Smooth muscle cell (in vitro differentiated cells): ENCODE data around the gene SUSD3. TPM values are rescaled to one million over a fixed set of nuclear protein-coding genes. Genes with fewer than 3 reads are reported as not detected.

Source experiments
- DNase-seq: peaks from one replicate; lab custom pipeline; 2025; ENCODE audit not compliant: unreplicated experiment; lab: John Stamatoyannopoulos, UW
- H2AFZ ChIP-seq: fragments of 200-600 bp; sonication (generic); 2 replicates; pipeline ENCODE4 v1.6.0; 2016; ENCODE audit warnings: antibody characterized with exemption, low read depth, mild to moderate bottlenecking
- H3F3A ChIP-seq: fragments of 200-600 bp; sonication (generic); 2 replicates; pipeline ENCODE4 v1.6.0; 2017; ENCODE audit warnings: antibody characterized with exemption, low read depth
- H3K27ac ChIP-seq: fragments of 200-600 bp; sonication (generic); 2 replicates; pipeline ENCODE4 v1.5.1; 2016; ENCODE audit warnings: low read depth, mild to moderate bottlenecking
- H3K27me3 ChIP-seq: fragments of 200-600 bp; sonication (generic); 2 replicates; pipeline ENCODE4 v1.6.1; 2016; ENCODE audit warnings: low read depth, mild to moderate bottlenecking
- H3K36me3 ChIP-seq: fragments of 200-600 bp; sonication (generic); 2 replicates; pipeline ENCODE4 v1.5.1; 2016; ENCODE audit warnings: low read depth
- H3K4me1 ChIP-seq: fragments of 200-600 bp; sonication (generic); 2 replicates; pipeline ENCODE4 v1.5.1; 2016; ENCODE audit warnings: low read depth
- H3K4me2 ChIP-seq: fragments of 200-600 bp; sonication (generic); 2 replicates; pipeline ENCODE4 v1.6.0; 2016; ENCODE audit warnings: mild to moderate bottlenecking
- H3K4me3 ChIP-seq: fragments of 200-600 bp; sonication (generic); 2 replicates; pipeline ENCODE4 v1.5.1; 2016; ENCODE audit warnings: mild to moderate bottlenecking
- H3K79me2 ChIP-seq: fragments of 200-600 bp; sonication (generic); 2 replicates; pipeline ENCODE4 v1.6.0; 2016; ENCODE audit warnings: low read depth, mild to moderate bottlenecking
- H3K9ac ChIP-seq: fragments of 200-600 bp; sonication (generic); 2 replicates; pipeline ENCODE4 v1.6.0; 2016; ENCODE audit warnings: low read depth
- H3K9me3 ChIP-seq: fragments of 200-600 bp; sonication (generic); replicated peaks from 2 replicates; pipeline ENCODE4 v1.5.1; 2016; ENCODE audit warnings: low read depth
- H4K20me1 ChIP-seq: fragments of 200-600 bp; sonication (generic); 2 replicates; pipeline ENCODE4 v1.6.0; 2016; ENCODE audit warnings: low read depth
- CTCF ChIP-seq: fragments of 200-600 bp; sonication (generic); IDR thresholded peaks from 2 replicates; pipeline ENCODE4 v1.5.1; 2017; ENCODE audit warnings: borderline replicate concordance, mild to moderate bottlenecking, antibody characterized with exemption; ENCODE audit not compliant: insufficient read depth, poor library complexity, severe bottlenecking
- WGBS: methylation state at CpG from one replicate; pipeline ENCODE4 v1.1.7; 2016; ENCODE audit warnings: low lambda C conversion rate; 5-methylcytosine and 5-hydroxymethylcytosine counted together
- polyA plus RNA-seq: library from polyadenylated mRNA; unstranded; fragments of >200 nt; fragmentation: Nextera tagmentation; extraction: Ambion mirVana; gene quantifications from 2 replicates; pipeline ENCODE4 v1.2.1, GENCODE V29; 2016
- total RNA-seq: library from RNA; depleted of rRNA; stranded (reverse); fragments of >200 nt; gene quantifications from 2 replicates; pipeline ENCODE4 v1.2.3, GENCODE V29; 2014

Gene SUSD3
- total and polyA plus RNA-seq, 2 experiments from 2014 or later = 0.34 TPM; not detected in 1

GRCh38 chr9:93076101-93076791 is 17.7 kb downstream of the SUSD3 start:
- WGBS = 96% methylated on average over 12 of the region's 12 CpGs
- Histone ChIP-seq H3K79me2 (no peaks in the 10 kb centered on the region), H3K9ac (no peak overlapping the region), H3K27ac (no peak overlapping the region), H3F3A (peaks cover 8% of the 10 kb centered on the region), H2AFZ (no peak overlapping the region), H3K4me3 (no peak overlapping the region), H3K27me3 (no peaks in the 10 kb centered on the region), H3K36me3 (no peaks in the 10 kb centered on the region), H3K9me3 (no peaks in the 10 kb centered on the region), H4K20me1 (no peaks in the 10 kb centered on the region), H3K4me2 (no peak overlapping the region), H3K4me1 (no peaks in the 10 kb centered on the region)
- TF ChIP-seq CTCF = no peak
- DNase-seq = no peak

GRCh38 chr9:93076792-93077128 is 18.3 kb downstream of the SUSD3 start:
- H3K79me2 ChIP-seq = no peaks in the 10 kb centered on the region
- H3K9me3 ChIP-seq = no peaks in the 10 kb centered on the region
- no peak for DNase-seq
- H3K9ac ChIP-seq = no peak overlapping the region
- no peak for TF ChIP-seq CTCF
- no peak overlapping the region for H3K4me3 ChIP-seq
- H3K27ac ChIP-seq = no peak overlapping the region
- no peak overlapping the region for H3K4me2 ChIP-seq
- no peaks in the 10 kb centered on the region for H3K36me3 ChIP-seq
- no peak overlapping the region for H2AFZ ChIP-seq
- no peaks in the 10 kb centered on the region for H4K20me1 ChIP-seq
- H3K27me3 ChIP-seq = no peaks in the 10 kb centered on the region
- H3F3A ChIP-seq = peaks cover 8% of the 10 kb centered on the region
- WGBS = 95% methylated on average over 2 of the region's 2 CpGs
- H3K4me1 ChIP-seq = no peaks in the 10 kb centered on the region

DNA sequence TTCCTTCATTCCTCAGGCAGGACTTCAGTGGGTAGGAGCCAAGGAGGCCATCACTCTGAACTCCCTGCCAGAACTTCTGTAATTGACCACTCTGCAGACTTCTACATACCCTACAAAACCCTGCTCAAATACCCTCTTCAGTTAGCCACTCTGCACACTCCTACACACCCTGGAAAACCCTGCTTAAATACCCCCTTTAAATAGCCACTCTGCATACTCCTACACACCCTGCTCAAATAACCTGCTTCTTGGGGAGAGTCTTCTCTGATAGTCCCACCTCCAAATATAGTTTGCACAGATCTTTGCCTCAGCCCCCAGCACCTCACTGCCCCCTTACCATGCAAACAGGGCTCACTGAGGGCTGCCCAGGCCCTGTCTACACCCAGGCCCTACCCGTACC is 18.9 kb downstream of the SUSD3 start:
- Histone ChIP-seq H3F3A (peaks cover 8% of the 10 kb centered on the region), H3K79me2 (no peaks in the 10 kb centered on the region), H3K27ac (no peak overlapping the region), H4K20me1 (no peaks in the 10 kb centered on the region), H3K4me1 (no peaks in the 10 kb centered on the region), H3K9me3 (no peaks in the 10 kb centered on the region), H3K9ac (no peak overlapping the region), H2AFZ (no peak overlapping the region), H3K4me2 (no peak overlapping the region), H3K4me3 (no peak overlapping the region), H3K27me3 (no peaks in the 10 kb centered on the region), H3K36me3 (no peaks in the 10 kb centered on the region)
- no peak for DNase-seq
- no peak for TF ChIP-seq CTCF
- WGBS = 95% methylated on average over 1 of the region's 1 CpG

DNA sequence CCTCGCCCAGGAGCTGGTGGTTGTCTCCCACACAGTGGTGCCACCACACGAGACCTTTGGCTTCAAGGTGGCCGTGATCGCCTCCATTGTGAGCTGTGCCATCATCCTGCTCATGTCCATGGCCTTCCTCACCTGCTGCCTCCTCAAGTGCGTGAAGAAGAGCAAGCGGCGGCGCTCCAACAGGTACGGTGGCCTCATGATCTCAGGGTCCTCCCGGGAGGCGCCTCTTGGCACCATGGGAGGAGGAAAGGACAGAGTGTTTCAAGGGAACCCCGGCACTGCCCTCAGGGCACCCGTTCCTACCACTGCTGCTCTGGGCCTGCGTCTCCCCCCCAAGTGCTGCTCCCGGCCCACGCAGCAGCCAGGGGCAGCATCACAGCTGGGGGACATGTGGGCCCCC is 19.3 kb downstream of the SUSD3 start:
- Histone ChIP-seq H3K4me3 (no peak overlapping the region), H3K4me2 (no peak overlapping the region), H2AFZ (no peak overlapping the region), H3K4me1 (no peaks in the 10 kb centered on the region), H3K9ac (no peak overlapping the region), H3K27me3 (no peaks in the 10 kb centered on the region), H3K79me2 (no peaks in the 10 kb centered on the region), H3K9me3 (no peaks in the 10 kb centered on the region), H3K36me3 (no peaks in the 10 kb centered on the region), H3F3A (peaks cover 8% of the 10 kb centered on the region), H4K20me1 (no peaks in the 10 kb centered on the region), H3K27ac (no peak overlapping the region)
- DNase-seq = no peak
- WGBS = 97% methylated on average over 16 of the region's 16 CpGs
- no peak for TF ChIP-seq CTCF
